ENCODE measurements around the gene AJM1. TPM values are rescaled to one million over a fixed set of nuclear protein-coding genes. Genes with fewer than 3 reads are reported as not detected.

The AJM1 gene
- total RNA-seq, 2 experiments from 2014 or later = 1.7 to 2.0 TPM

- Mint-ChIP-seq H3K27ac (no peak overlapping the region), H3K4me3 (no peak overlapping the region)
- CTCF ChIA-PET = interaction anchor here (2.0 kb wide), 1 partner anchor 189 kb away, joined by 7 read pairs; no protein-coding TSS in a partner anchor
Measured at GRCh38 chr9:136845465-136846260, 3.4 kb downstream of the AJM1 start.

GRCh38 chr9:136846376-136847087 is 4.3 kb downstream of the AJM1 start:
- H3K9me3 Mint-ChIP-seq = no peaks in the 10 kb centered on the region
- CTCF ChIA-PET = interaction anchor here (0.7 to 1.9 kb wide), 3 partner anchors 26 to 181 kb away, joined by 3 to 6 read pairs (median 5); no protein-coding TSS in a partner anchor
- DNase-seq = no peak
- peaks cover 2% of the 10 kb centered on the region for H3K36me3 Mint-ChIP-seq (ENCODE audit: low read depth)
- intact Hi-C loops (cut with micrococcal nuclease) = loop anchor here (1.0 kb wide), 1 partner anchor 59 kb away; no protein-coding TSS in a partner anchor
- peaks cover 23% of the 10 kb centered on the region for H3K4me1 Mint-ChIP-seq (ENCODE audit: low read depth)
- peak overlapping the region; percentile 21 for H3K4me3 Mint-ChIP-seq
- no peak overlapping the region for H3K27ac Mint-ChIP-seq
- H3K27me3 Mint-ChIP-seq (ENCODE audit: low read depth) = peaks cover 18% of the 10 kb centered on the region

More at GRCh38 chr9:136845465-136846260, 3.4 kb downstream of the AJM1 start:
- DNase-seq = no peak
- Mint-ChIP-seq H3K4me1 (ENCODE audit: low read depth) (peaks cover 23% of the 10 kb centered on the region), H3K36me3 (ENCODE audit: low read depth) (peaks cover 2% of the 10 kb centered on the region), H3K9me3 (no peaks in the 10 kb centered on the region), H3K27me3 (ENCODE audit: low read depth) (peaks cover 18% of the 10 kb centered on the region)
- intact Hi-C loops (cut with micrococcal nuclease) = no loop called here

DNA sequence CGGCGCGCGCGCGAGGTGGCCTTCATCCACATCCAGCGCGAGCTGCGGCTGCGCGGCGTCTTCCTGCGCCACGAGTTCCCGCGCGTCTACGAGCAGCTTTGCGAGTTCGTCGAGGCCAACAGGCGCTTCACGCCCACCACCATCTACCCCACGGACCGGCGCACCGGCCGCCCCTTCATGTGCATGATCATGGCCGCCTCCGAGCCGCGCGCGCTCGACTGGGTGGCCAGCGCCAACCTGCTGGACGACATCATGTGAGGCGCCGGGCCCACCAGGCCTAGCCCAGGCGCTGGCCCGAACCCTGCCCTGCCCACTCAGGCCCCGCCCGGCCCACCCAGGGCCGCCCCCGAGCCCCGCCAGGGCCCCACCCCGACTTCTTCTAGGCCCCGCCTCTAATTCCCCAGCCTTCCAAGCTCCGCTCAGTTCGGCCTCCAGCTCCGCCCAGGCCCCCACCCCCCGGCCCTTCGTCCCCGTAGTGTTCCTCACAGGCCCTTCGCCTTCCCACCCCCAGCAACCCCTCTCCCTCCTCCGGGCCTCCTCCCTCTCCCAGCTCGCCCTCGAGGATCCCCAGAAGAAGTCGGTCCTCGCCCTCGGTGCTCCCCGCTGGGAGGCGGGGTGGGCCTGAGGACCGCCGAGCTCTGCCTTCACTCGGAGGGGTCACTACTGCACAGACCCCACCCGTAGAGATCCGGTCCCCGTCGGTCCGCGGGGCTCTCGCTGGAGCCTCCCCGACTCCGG is 5.0 kb downstream of the AJM1 start:
- H3K9me3 Mint-ChIP-seq = no peaks in the 10 kb centered on the region
- peak; percentile 32 for DNase-seq
- CTCF ChIA-PET = interaction anchor here (0.7 to 1.9 kb wide), 3 partner anchors 27 to 180 kb away, joined by 3 to 6 read pairs (median 5); no protein-coding TSS in a partner anchor
- peak overlapping the region; percentile 93 for H3K4me3 Mint-ChIP-seq
- H3K27me3 Mint-ChIP-seq (ENCODE audit: low read depth) = peaks cover 18% of the 10 kb centered on the region
- H3K36me3 Mint-ChIP-seq (ENCODE audit: low read depth) = peaks cover 2% of the 10 kb centered on the region
- peaks cover 20% of the 10 kb centered on the region for H3K4me1 Mint-ChIP-seq (ENCODE audit: low read depth)
- intact Hi-C loops (cut with micrococcal nuclease) = loop anchor here (1.0 kb wide), 1 partner anchor 60 kb away; no protein-coding TSS in a partner anchor
- H3K27ac Mint-ChIP-seq = peak overlapping the region; percentile 59

DNA sequence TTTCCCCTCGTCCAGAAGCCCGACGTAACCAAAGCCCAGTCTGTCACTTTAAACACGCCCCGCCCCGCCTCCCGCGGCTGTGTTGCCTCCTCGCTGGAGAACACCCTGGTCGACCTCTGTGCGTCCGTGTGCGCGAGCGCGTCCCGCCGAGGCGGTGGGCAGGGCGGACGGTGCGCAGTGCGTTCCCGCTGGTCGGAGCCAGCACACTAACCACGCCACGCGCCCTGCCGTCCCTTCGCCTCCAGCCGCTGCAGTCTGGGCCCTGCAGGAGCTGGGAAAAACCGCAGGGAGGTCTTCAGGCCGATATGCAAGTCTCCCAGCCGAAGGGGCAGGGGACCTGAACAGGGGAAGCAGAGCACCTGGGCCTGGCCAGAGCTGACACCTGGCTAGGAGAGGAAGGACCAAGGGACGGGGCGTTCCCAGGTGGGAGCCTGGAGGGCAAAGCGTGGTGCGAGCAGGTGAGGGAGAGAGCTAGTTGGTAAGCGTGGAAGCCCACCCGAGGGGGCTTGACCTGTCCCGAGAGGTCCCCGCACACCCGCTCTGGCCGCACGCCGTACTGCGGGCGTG is 5.6 kb downstream of the AJM1 start:
- peak; percentile 87 for DNase-seq
- H3K36me3 Mint-ChIP-seq (ENCODE audit: low read depth) = peaks cover 2% of the 10 kb centered on the region
- H3K4me3 Mint-ChIP-seq = peak overlapping the region; percentile 93
- H3K27me3 Mint-ChIP-seq (ENCODE audit: low read depth) = peaks cover 18% of the 10 kb centered on the region
- peaks cover 18% of the 10 kb centered on the region for H3K4me1 Mint-ChIP-seq (ENCODE audit: low read depth)
- peak overlapping the region; percentile 59 for H3K27ac Mint-ChIP-seq
- CTCF ChIA-PET = interaction anchor here (1.8 to 1.9 kb wide), 2 partner anchors 54 to 179 kb away, joined by 5 to 6 read pairs; no protein-coding TSS in a partner anchor
- no peaks in the 10 kb centered on the region for H3K9me3 Mint-ChIP-seq
- intact Hi-C loops (cut with micrococcal nuclease) = loop anchor here (1.0 to 2.0 kb wide), 2 partner anchors 41 to 61 kb away; partner anchors contain the start of gene RABL6

DNA sequence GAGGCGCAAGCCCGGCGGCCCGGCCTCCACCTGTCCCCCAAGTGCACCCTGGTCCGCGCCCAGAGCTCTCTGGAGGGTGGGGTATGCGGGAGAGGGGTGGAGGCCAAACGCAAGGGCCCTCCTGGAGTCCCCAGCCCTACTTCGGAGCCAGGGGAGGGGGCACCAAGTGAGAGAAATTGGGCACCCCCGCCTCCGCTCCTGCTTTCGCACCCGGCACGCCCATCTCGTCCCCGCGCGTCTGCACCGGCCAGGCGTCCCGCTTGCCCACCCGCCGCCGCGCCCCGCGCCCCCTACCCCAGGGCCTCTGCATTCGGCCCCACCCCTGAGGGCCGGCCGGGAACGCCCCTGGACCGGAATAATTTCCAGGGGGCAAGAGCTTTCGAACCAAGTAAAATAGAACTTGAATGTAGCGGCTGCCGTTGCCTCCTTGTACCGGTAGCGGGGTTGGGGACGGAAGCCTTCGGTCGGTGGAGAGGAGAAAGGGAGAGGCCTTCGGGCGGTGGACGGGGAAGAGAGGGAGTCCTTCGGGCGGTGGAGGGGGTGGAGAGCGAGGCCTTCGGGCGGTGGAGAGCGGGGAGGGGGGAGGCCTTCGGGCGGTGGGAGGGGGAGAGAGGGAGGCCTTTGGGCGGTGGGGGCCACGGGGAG is 6.2 kb downstream of the AJM1 start:
- H3K4me3 Mint-ChIP-seq = peak overlapping the region; percentile 93
- H3K9me3 Mint-ChIP-seq = no peaks in the 10 kb centered on the region
- H3K36me3 Mint-ChIP-seq (ENCODE audit: low read depth) = peaks cover 2% of the 10 kb centered on the region
- peaks cover 18% of the 10 kb centered on the region for H3K27me3 Mint-ChIP-seq (ENCODE audit: low read depth)
- intact Hi-C loops (cut with micrococcal nuclease) = loop anchor here (1.0 to 2.0 kb wide), 7 partner anchors 18 to 365 kb away; partner anchors contain the start of genes EDF1, RABL6, SEC16A and TMEM141
- peaks cover 16% of the 10 kb centered on the region for H3K4me1 Mint-ChIP-seq (ENCODE audit: low read depth)
- CTCF ChIA-PET = interaction anchor here (1.8 to 1.9 kb wide), 2 partner anchors 55 to 179 kb away, joined by 5 to 6 read pairs; no protein-coding TSS in a partner anchor
- peak overlapping the region; percentile 95 for H3K27ac Mint-ChIP-seq
- DNase-seq = peak; percentile 62

DNA sequence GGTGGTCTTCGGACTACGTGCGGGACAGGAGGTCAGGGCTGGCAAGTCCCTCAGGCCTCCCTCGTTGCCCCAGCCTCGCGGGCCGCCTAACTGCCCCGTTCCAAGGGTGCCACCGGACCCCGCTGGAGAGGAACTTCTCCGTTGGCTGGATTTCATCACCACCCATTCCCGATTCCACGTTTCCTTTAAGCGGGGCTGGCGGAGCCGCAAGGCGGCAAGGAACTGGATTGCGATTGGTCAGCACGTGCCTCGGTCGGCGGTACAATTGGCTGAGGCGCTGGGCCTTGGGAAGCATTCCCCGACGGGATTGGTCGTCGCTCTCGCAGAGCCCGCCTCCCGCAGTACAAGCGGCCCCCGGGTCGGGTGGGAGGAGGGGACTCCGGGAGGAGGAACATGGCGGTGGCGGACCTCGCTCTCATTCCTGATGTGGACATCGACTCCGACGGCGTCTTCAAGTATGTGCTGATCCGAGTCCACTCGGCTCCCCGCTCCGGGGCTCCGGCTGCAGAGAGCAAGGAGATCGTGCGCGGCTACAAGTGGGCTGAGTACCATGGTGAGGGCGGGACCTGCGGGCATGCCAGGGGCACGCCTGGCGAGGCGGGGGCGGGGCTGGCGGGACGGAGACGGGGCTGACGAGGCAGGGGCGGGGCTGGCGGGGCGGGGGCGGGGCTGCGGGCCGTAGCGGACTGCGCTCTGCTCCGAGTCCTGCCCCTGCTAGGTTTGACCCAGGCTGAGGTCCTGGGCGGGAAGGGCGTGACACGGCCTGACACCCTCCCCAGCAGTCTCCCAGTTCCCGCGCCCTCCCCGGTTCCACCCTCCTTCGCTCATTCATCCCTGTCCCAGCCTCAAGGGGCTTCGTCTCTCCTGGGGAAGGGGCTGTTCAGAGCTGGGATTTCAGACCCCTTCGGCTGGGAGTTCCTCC is 7.0 kb downstream of the AJM1 start, which contains the start of gene PHPT1:
PHPT1 (plus strand) TSS at position 372 of the 922 bp plus-strand sequence; CDS start at position 394, 22 bp downstream.
- Mint-ChIP-seq H3K4me3 (peak within 1 kb of the TSS; percentile 93), H3K4me1 (ENCODE audit: low read depth) (peaks cover 14% of the 10 kb centered on the region), H3K9me3 (no peaks in the 10 kb centered on the region), H3K27me3 (ENCODE audit: low read depth) (peaks cover 18% of the 10 kb centered on the region), H3K36me3 (ENCODE audit: low read depth) (peaks cover 2% of the 10 kb centered on the region), H3K27ac (peak within 1 kb of the TSS; percentile 95)
- intact Hi-C loops (cut with micrococcal nuclease) = loop anchor here (1.0 to 2.0 kb wide), 7 partner anchors 17 to 366 kb away; partner anchors contain the start of genes EDF1, RABL6, SEC16A and TMEM141
- peak; percentile 99 for DNase-seq
- CTCF ChIA-PET = no interaction called here

DNA sequence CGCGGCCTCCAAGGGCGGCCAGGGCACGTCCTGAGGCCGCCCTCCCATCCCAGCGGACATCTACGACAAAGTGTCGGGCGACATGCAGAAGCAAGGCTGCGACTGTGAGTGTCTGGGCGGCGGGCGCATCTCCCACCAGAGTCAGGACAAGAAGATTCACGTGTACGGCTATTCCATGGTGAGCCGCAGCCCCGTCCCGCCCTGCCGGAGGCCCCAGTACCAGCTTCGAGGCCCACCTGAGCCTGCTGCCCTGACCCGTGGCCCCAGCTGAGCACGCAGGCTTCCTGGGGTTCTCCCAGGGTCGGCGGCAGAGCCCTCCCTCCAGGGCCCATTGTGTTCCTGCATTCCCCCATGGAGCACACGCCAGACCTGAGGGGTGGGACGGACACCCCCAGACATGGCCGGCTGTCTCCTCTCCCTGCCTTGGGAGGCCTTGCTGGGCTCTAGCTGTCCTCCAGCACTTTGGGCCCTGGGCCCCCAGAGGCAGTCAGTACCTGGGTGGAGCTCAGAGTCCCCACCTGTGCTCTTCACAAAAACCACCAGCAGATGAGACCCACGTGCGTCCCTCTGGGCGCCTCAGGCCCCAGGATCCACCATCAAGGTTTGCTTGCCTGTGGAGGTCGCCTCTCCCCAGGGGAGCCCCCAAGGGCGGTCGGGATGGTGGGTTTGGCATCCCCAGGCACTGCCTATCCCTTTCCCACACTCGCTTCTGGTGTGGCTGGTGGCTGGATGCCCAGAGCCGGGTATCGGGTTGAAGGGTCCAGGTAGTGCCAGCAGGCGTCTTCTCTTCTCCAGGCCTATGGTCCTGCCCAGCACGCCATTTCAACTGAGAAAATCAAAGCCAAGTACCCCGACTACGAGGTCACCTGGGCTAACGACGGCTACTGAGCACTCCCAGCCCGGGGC is 7.9 kb downstream of the AJM1 start:
- Mint-ChIP-seq H3K4me1 (ENCODE audit: low read depth) (peaks cover 13% of the 10 kb centered on the region), H3K27me3 (ENCODE audit: low read depth) (peaks cover 17% of the 10 kb centered on the region), H3K9me3 (no peaks in the 10 kb centered on the region), H3K27ac (peak overlapping the region; percentile 74), H3K36me3 (ENCODE audit: low read depth) (peaks cover 2% of the 10 kb centered on the region), H3K4me3 (peak overlapping the region; percentile 93)
- DNase-seq = no peak
- CTCF ChIA-PET = no interaction called here
- intact Hi-C loops (cut with micrococcal nuclease) = loop anchor here (1.0 to 2.0 kb wide), 7 partner anchors 16 to 367 kb away; partner anchors contain the start of genes EDF1, RABL6, SEC16A and TMEM141

DNA sequence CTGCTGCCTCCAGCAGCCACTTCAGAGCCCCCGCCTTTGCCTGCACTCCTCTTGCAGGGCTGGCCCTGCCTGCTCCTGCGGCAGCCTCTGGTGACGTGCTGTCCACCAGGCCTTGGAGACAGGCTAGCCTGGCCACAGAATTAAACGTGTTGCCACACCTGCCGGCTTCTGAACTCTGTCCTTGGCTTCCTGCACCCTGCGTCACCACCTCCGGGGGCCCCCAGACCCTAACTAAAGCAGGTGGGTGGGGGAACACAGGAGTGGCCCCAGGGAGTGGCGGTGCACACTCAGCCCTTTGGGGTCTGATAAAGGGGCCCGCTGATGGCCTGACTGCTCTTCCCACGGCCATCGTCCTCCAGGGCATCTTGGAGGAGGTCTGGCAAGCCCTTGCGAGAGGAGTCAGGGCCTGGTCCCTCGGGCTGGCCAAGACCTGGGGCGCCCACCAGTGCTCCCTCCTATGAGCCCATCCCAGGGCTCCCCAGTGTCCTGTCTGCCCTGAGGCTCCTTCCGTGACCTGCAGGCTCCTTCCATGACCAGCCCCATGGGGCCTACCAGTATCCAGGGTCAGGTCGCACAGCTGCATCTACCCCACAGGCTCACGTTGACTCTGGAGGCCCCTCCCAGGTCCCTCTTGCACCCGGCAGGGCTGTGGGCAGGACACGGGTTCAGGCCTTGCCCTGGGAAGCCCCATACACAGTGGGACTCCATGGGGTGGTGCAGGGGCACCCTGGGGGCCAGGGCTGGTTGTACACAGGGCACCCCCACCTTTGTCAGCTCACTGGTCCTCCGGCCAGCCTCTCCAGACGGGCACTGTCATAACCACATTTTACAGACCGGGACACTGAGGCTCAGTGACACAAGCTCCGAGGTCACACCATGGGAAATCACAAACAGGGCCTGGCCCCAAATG is 8.8 kb downstream of the AJM1 start:
- intact Hi-C loops (cut with micrococcal nuclease) = no loop called here
- no peak for DNase-seq
- H3K27ac Mint-ChIP-seq = no peak overlapping the region
- H3K4me3 Mint-ChIP-seq = no peak overlapping the region
- peaks cover 13% of the 10 kb centered on the region for H3K27me3 Mint-ChIP-seq (ENCODE audit: low read depth)
- H3K9me3 Mint-ChIP-seq = no peaks in the 10 kb centered on the region
- H3K36me3 Mint-ChIP-seq (ENCODE audit: low read depth) = peaks cover 2% of the 10 kb centered on the region
- H3K4me1 Mint-ChIP-seq (ENCODE audit: low read depth) = peaks cover 11% of the 10 kb centered on the region
- CTCF ChIA-PET = no interaction called here
